Aorta (tissue), 5 donors: ENCODE data around the gene EXOC3L1. TPM values are rescaled to one million over a fixed set of nuclear protein-coding genes. Genes with fewer than 3 reads are reported as not detected.

Source experiments
- ATAC-seq: fragments of 200-7000 bp; cut with Tn5 transposase; one replicate; pipeline ENCODE4 v1.9.1; 2022; ENCODE audit warnings: moderate library complexity; ENCODE audit not compliant: low FRiP score
- DNase-seq, 2 donors: peaks; one replicate each; pipeline ENCODE4 v3.0.0-alpha.2; 2020
- H3K27ac ChIP-seq, 2 donors: one replicate each; pipeline ENCODE4 v1.5.1; 2013; ENCODE audit warnings: low read length in 2 of 2, mild to moderate bottlenecking in 2 of 2, moderate library complexity in 2 of 2, control low read depth in 1 of 2, inconsistent platforms in 1 of 2, low read depth in 1 of 2
- H3K27me3 ChIP-seq, 2 donors: one replicate each; pipeline ENCODE4 v1.6.1; 2013; ENCODE audit warnings: control low read depth in 1 of 2, low read length in 1 of 2, mild to moderate bottlenecking in 1 of 2, moderate library complexity in 1 of 2; ENCODE audit not compliant: insufficient read depth in 2 of 2, control insufficient read depth in 1 of 2
- H3K36me3 ChIP-seq, 2 donors: one replicate each; pipeline ENCODE4 v1.6.1; 2013; ENCODE audit warnings: control low read depth in 1 of 2, low read length in 1 of 2, mild to moderate bottlenecking in 1 of 2; ENCODE audit not compliant: insufficient read depth in 2 of 2, control insufficient read depth in 1 of 2
- H3K4me1 ChIP-seq, 2 donors: one replicate each; pipeline ENCODE4 v1.6.1; 2013; ENCODE audit warnings: low read length in 2 of 2, control low read depth in 1 of 2, mild to moderate bottlenecking in 1 of 2, moderate library complexity in 1 of 2; ENCODE audit not compliant: insufficient read depth in 2 of 2, control insufficient read depth in 1 of 2
- H3K4me3 ChIP-seq, 2 donors: one replicate each; pipeline ENCODE4 v1.5.1; 2013; ENCODE audit warnings: low read length in 2 of 2, control low read depth in 1 of 2, mild to moderate bottlenecking in 1 of 2
- H3K9me3 ChIP-seq: one replicate; pipeline ENCODE4 v1.6.1; 2013; ENCODE audit warnings: mild to moderate bottlenecking, low read length; ENCODE audit not compliant: control insufficient read depth
- WGBS, 2 donors: extraction: QIAGEN DNeasy Blood & Tissue Kit; methylation state at CpG; one replicate each; pipeline ENCODE4 v1.1.7; 2013; 5-methylcytosine and 5-hydroxymethylcytosine counted together
- intact Hi-C, 2 donors: fragments of 100-400 bp; cut with DNase I; formaldehyde crosslinking; loops; one replicate each; pipeline versions ENCODE4 v1.14.2 to v1.15.0; 2022
- microRNA-seq, 2 donors: library from miRNA; unstranded; fragments of <30 nt; microRNA quantifications; one replicate each; pipeline ENCODE4 v1.2.0, GENCODE V29; 2020
- polyA plus RNA-seq, 2 donors: library from polyadenylated mRNA; stranded (reverse); fragments of 200-250 nt; gene quantifications; one replicate each; pipeline ENCODE4 v1.2.3, GENCODE V29; 2013
- total RNA-seq, 2 donors: library from RNA; stranded (reverse); fragmentation: NEBNext Ultra II Directional; extraction: Animal tissue kit (Norgen Biotek cat#: 25700); gene quantifications; one replicate each; pipeline ENCODE4 v1.2.1, GENCODE V29; 2021
- donor health status: healthy with polysubstance abuse.
- donor health status: Bipolar disorder and iron deficiency.
- donor health status: DM: no; HTN: no; CAD: no.
- donor health status: DM: no; HTN: no; CAD: no.
- donor health status: DM: yes; HTN: yes; CAD: no.

The EXOC3L1 gene
- total and polyA plus RNA-seq, 4 donors = 0.51 to 4.4 (median 1.5) TPM

GRCh38 chr16:67141391-67141790 lies 48.5 kb downstream of the EXOC3L1 start:
- no peak for ATAC-seq
- no peaks in the 10 kb centered on the region for H3K4me1 ChIP-seq
- H3K36me3 ChIP-seq = peaks cover 6 to 7% of the 10 kb centered on the region in 2 donors
- no peak overlapping the region for H3K27ac ChIP-seq
- WGBS, 2 donors = 94 to 95% methylated on average over 13 of the region's 13 CpGs
- H3K27me3 ChIP-seq = no peaks in the 10 kb centered on the region
- H3K4me3 ChIP-seq = no peak overlapping the region
- DNase-seq = peak in 1 of 2 donors; percentile 57
- H3K9me3 ChIP-seq = no peaks in the 10 kb centered on the region
- intact Hi-C loops = no loop called here

GRCh38 chr16:67137605-67138004 lies 52.3 kb downstream of the EXOC3L1 start:
- Histone ChIP-seq H3K27ac (no peak overlapping the region), H3K27me3 (no peaks in the 10 kb centered on the region), H3K4me3 (no peak overlapping the region), H3K36me3 (peaks cover 13 to 18% of the 10 kb centered on the region in 2 donors), H3K9me3 (no peaks in the 10 kb centered on the region), H3K4me1 (no peaks in the 10 kb centered on the region)
- WGBS, 2 donors = 29 to 33% methylated on average over 3 of the region's 3 CpGs
- peak in 1 of 2 donors; percentile 27 for DNase-seq
- intact Hi-C loops = no loop called here
- no peak for ATAC-seq

Small RNAs within 50 kb of the gene (microRNA-seq; reads per million reads assigned to microRNA genes)
- 122 to 1,141 reads per million in 2 donors for gene MIR328

Other genes starting within 250 kb of the EXOC3L1 start
- 1 to 10 TPM; 1.0 to 2.4 TPM for gene CES3, start 228.9 kb downstream of the EXOC3L1 start, total RNA-seq
- 1 to 10 TPM in 1 of 2 donors, under 1 TPM in 1; 0.15 to 1.5 TPM for gene CES3, start 228.9 kb downstream of the EXOC3L1 start, polyA plus RNA-seq
- 10 to 100 TPM in 1 of 2 donors, 1 to 10 TPM in 1; 5.5 to 14.2 TPM for gene CES4A, start 201.5 kb downstream of the EXOC3L1 start, total RNA-seq
- 10 to 100 TPM in 1 of 2 donors, 1 to 10 TPM in 1; 1.9 to 22.7 TPM for gene CES4A, start 201.5 kb downstream of the EXOC3L1 start, polyA plus RNA-seq
- 10 to 100 TPM; 37.4 to 67.3 TPM for gene CBFB, start 161.0 kb downstream of the EXOC3L1 start, total RNA-seq
- 10 to 100 TPM; 12.0 to 19.9 TPM for gene CBFB, start 161.0 kb downstream of the EXOC3L1 start, polyA plus RNA-seq
- 10 to 100 TPM; 13.7 to 20.7 TPM for gene PHAF1, start 80.2 kb downstream of the EXOC3L1 start, total RNA-seq
- 10 to 100 TPM; 12.6 to 13.4 TPM for gene PHAF1, start 80.2 kb downstream of the EXOC3L1 start, polyA plus RNA-seq
- gene B3GNT9, start 39.1 kb downstream of the EXOC3L1 start, total RNA-seq = 10 to 100 TPM; 13.0 to 21.3 TPM
- gene B3GNT9, start 39.1 kb downstream of the EXOC3L1 start, polyA plus RNA-seq = 10 to 100 TPM in 1 of 2 donors, 1 to 10 TPM in 1; 3.9 to 22.4 TPM
- 10 to 100 TPM; 17.1 to 24.3 TPM for gene TRADD, start 30.2 kb downstream of the EXOC3L1 start, total RNA-seq
- 10 to 100 TPM; 15.7 to 45.2 TPM for gene TRADD, start 30.2 kb downstream of the EXOC3L1 start, polyA plus RNA-seq
- 10 to 100 TPM in 1 of 2 donors, 1 to 10 TPM in 1; 7.3 to 20.8 TPM for gene FBXL8, start 30.2 kb downstream of the EXOC3L1 start, total RNA-seq
- 10 to 100 TPM in 1 of 2 donors, 1 to 10 TPM in 1; 1.1 to 32.1 TPM for gene FBXL8, start 30.2 kb downstream of the EXOC3L1 start, polyA plus RNA-seq
- 100 to 1,000 TPM in 1 of 2 donors, 10 to 100 TPM in 1; 22.2 to 101 TPM for gene HSF4, start 25.4 kb downstream of the EXOC3L1 start, total RNA-seq
- gene HSF4, start 25.4 kb downstream of the EXOC3L1 start, polyA plus RNA-seq = 100 to 1,000 TPM in 1 of 2 donors, 10 to 100 TPM in 1; 25.0 to 133 TPM
- gene NOL3, start 19.6 kb downstream of the EXOC3L1 start, total RNA-seq = 10 to 100 TPM; 24.4 to 47.2 TPM
- gene NOL3, start 19.6 kb downstream of the EXOC3L1 start, polyA plus RNA-seq = 100 to 1,000 TPM in 1 of 2 donors, 10 to 100 TPM in 1; 67.5 to 122 TPM
- 10 to 100 TPM; 18.1 to 33.8 TPM for gene MATCAP1, start 6.2 kb downstream of the EXOC3L1 start, total RNA-seq
- gene MATCAP1, start 6.2 kb downstream of the EXOC3L1 start, polyA plus RNA-seq = 10 to 100 TPM in 1 of 2 donors, 1 to 10 TPM in 1; 3.0 to 45.7 TPM
- gene E2F4, start 2.0 kb upstream of the EXOC3L1 start, total RNA-seq = 10 to 100 TPM; 54.2 to 58.1 TPM
- 10 to 100 TPM; 27.9 to 50.2 TPM for gene E2F4, start 2.0 kb upstream of the EXOC3L1 start, polyA plus RNA-seq
- gene ELMO3, start 9.0 kb upstream of the EXOC3L1 start, total RNA-seq = 1 to 10 TPM in 1 of 2 donors, under 1 TPM in 1; 0.97 to 3.4 TPM
- gene ELMO3, start 9.0 kb upstream of the EXOC3L1 start, polyA plus RNA-seq = 1 to 10 TPM; 5.8 to 7.4 TPM
- 10 to 100 TPM; 24.7 to 33.1 TPM for gene TMEM208, start 37.0 kb upstream of the EXOC3L1 start, total RNA-seq
- 10 to 100 TPM; 60.6 to 64.6 TPM for gene TMEM208, start 37.0 kb upstream of the EXOC3L1 start, polyA plus RNA-seq
- 10 to 100 TPM; 28.2 to 47.9 TPM for gene FHOD1, start 57.3 kb upstream of the EXOC3L1 start, total RNA-seq
- gene FHOD1, start 57.3 kb upstream of the EXOC3L1 start, polyA plus RNA-seq = 10 to 100 TPM; 12.9 to 41.3 TPM
- 1 to 10 TPM; 1.6 to 1.7 TPM for gene SLC9A5, start 58.8 kb upstream of the EXOC3L1 start, total RNA-seq
- 1 to 10 TPM; 1.1 to 2.9 TPM for gene SLC9A5, start 58.8 kb upstream of the EXOC3L1 start, polyA plus RNA-seq
- gene PLEKHG4, start 89.4 kb upstream of the EXOC3L1 start, total RNA-seq = 1 to 10 TPM; 2.5 to 6.9 TPM
- 10 to 100 TPM in 1 of 2 donors, 1 to 10 TPM in 1; 2.1 to 16.7 TPM for gene PLEKHG4, start 89.4 kb upstream of the EXOC3L1 start, polyA plus RNA-seq
- under 1 TPM in 1 of 2 donors, not detected in 1; 0.12 TPM for gene KCTD19, start 136.6 kb upstream of the EXOC3L1 start, total RNA-seq
- gene KCTD19, start 136.6 kb upstream of the EXOC3L1 start, polyA plus RNA-seq = not detected
- under 1 TPM in 1 of 2 donors, not detected in 1; 0.51 TPM for gene LRRC36, start 136.7 kb upstream of the EXOC3L1 start, total RNA-seq
- not detected for gene LRRC36, start 136.7 kb upstream of the EXOC3L1 start, polyA plus RNA-seq
- 10 to 100 TPM in 1 of 2 donors, 1 to 10 TPM in 1; 7.2 to 13.5 TPM for gene TPPP3, start 203.4 kb upstream of the EXOC3L1 start, total RNA-seq
- 10 to 100 TPM; 34.3 to 51.9 TPM for gene TPPP3, start 203.4 kb upstream of the EXOC3L1 start, polyA plus RNA-seq
- 10 to 100 TPM in 1 of 2 donors, 1 to 10 TPM in 1; 8.4 to 14.8 TPM for gene ZDHHC1, start 226.3 kb upstream of the EXOC3L1 start, total RNA-seq
- gene ZDHHC1, start 226.3 kb upstream of the EXOC3L1 start, polyA plus RNA-seq = 10 to 100 TPM in 1 of 2 donors, 1 to 10 TPM in 1; 5.3 to 11.3 TPM
- gene HSD11B2, start 241.0 kb upstream of the EXOC3L1 start, total RNA-seq = 1 to 10 TPM in 1 of 2 donors, not detected in 1; 1.1 TPM
- gene HSD11B2, start 241.0 kb upstream of the EXOC3L1 start, polyA plus RNA-seq = 10 to 100 TPM in 1 of 2 donors, not detected in 1; 13.3 TPM